ENCODE measurements around the gene NCAN.

DNA sequence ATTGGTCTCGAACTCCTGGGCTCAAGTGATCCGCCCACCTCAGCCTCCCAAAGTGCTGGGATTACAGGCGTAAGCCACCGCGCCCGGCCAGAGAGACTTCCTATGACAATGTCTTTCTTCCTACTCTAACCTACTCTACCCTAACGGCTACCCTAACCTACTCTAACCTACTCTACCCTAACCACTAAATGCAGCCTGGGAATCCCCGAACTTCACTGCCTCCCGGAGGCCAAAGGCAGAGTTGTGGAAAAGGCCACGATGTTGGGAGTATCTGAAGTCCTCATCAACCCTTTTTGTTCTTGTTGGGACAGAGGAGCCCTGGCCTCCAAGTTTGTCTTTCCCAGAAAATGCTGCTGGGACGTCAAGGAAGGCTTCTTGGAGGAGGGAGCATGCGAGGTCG is 7.6 kb upstream of the NCAN start:
- TF ChIP-seq, protein P1, sequence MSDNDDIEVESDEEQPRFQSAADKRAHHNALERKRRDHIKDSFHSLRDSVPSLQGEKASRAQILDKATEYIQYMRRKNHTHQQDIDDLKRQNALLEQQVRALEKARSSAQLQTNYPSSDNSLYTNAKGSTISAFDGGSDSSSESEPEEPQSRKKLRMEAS (IDR thresholded peaks at IDR 0.05): no peak
- TF ChIP-seq BHLHE40 (IDR thresholded peaks at IDR 0.05; ENCODE audit: low read depth, low read length) (no peak), RAD21 (conservative IDR thresholded peaks at IDR 0.05 in 1 of 2, IDR thresholded peaks at IDR 0.05 in 1 of 2) (no peak), MAFK (IDR thresholded peaks at IDR 0.05; ENCODE audit: partially characterized antibody) (no peak)
- TF ChIP-seq, protein P2, sequence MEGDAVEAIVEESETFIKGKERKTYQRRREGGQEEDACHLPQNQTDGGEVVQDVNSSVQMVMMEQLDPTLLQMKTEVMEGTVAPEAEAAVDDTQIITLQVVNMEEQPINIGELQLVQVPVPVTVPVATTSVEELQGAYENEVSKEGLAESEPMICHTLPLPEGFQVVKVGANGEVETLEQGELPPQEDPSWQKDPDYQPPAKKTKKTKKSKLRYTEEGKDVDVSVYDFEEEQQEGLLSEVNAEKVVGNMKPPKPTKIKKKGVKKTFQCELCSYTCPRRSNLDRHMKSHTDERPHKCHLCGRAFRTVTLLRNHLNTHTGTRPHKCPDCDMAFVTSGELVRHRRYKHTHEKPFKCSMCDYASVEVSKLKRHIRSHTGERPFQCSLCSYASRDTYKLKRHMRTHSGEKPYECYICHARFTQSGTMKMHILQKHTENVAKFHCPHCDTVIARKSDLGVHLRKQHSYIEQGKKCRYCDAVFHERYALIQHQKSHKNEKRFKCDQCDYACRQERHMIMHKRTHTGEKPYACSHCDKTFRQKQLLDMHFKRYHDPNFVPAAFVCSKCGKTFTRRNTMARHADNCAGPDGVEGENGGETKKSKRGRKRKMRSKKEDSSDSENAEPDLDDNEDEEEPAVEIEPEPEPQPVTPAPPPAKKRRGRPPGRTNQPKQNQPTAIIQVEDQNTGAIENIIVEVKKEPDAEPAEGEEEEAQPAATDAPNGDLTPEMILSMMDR (IDR thresholded peaks at IDR 0.05): no peak
